Esophagus squamous epithelium (tissue), 4 donors: ENCODE measurements around the gene MOAP1.

Source experiments
- CTCF ChIP-seq, 6 experiments: fragments of 450-650 bp in 4 of 6; fragments of 200-600 bp in 2 of 6; sonication (generic) in 2 of 6; IDR thresholded peaks; one replicate each; pipeline ENCODE4 v1.5.1; 2016 to 2019; ENCODE audit warnings: antibody characterized with exemption in 6 of 6, mild to moderate bottlenecking in 4 of 6, moderate library complexity in 4 of 6
- POLR2A ChIP-seq, 4 donors: fragments of 450-650 bp; IDR thresholded peaks; one replicate each; pipeline ENCODE4 v1.6.1; 2017; ENCODE audit warnings: antibody characterized with exemption in 4 of 4, mild to moderate bottlenecking in 4 of 4, moderate library complexity in 3 of 4

- TF ChIP-seq CTCF (IDR thresholded peaks at IDR 0.05) (no peak), POLR2A (IDR thresholded peaks at IDR 0.05) (no peak)
Observed at GRCh38 chr14:93146119-93146518, 38.6 kb downstream of the MOAP1 start.
